ENCODE results near the gene PRDM15. TPM values are rescaled to one million over a fixed set of nuclear protein-coding genes. Genes with fewer than 3 reads are reported as not detected.

Gene PRDM15
- total RNA-seq, 1 donor from 2014 or later: 5.4 TPM

DNA sequence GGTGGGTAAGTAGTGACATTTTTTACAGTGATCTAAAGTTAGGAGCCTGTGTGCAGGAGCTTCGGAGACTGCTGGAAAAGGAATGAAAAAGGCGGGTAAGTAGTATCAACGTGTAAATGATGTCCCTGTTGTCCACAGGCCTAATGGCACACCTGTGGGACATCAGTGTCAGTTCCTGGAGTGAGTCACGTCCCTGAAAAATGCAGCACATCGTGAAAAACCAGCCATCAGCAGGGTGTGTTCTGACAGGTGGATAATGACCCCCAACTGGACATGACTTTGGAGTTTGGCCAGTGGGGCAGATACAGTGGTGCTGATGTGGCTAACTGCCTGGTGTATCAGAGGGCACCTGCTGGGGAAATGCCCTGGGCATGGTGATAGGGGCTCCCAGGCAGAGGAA lies 12.0 kb upstream of the PRDM15 start:
- TF ChIP-seq, protein P1, sequence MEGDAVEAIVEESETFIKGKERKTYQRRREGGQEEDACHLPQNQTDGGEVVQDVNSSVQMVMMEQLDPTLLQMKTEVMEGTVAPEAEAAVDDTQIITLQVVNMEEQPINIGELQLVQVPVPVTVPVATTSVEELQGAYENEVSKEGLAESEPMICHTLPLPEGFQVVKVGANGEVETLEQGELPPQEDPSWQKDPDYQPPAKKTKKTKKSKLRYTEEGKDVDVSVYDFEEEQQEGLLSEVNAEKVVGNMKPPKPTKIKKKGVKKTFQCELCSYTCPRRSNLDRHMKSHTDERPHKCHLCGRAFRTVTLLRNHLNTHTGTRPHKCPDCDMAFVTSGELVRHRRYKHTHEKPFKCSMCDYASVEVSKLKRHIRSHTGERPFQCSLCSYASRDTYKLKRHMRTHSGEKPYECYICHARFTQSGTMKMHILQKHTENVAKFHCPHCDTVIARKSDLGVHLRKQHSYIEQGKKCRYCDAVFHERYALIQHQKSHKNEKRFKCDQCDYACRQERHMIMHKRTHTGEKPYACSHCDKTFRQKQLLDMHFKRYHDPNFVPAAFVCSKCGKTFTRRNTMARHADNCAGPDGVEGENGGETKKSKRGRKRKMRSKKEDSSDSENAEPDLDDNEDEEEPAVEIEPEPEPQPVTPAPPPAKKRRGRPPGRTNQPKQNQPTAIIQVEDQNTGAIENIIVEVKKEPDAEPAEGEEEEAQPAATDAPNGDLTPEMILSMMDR (IDR thresholded peaks at IDR 0.05; ENCODE audit: insufficient read depth, low read length, poor library complexity, severe bottlenecking): no peak
- no peaks in the 10 kb centered on the region for H3K36me3 ChIP-seq (ENCODE audit: control insufficient read depth, insufficient read depth, low read length)
- no peaks in the 10 kb centered on the region for H3K27me3 ChIP-seq (ENCODE audit: control insufficient read depth, insufficient read depth, low read length)
- no peak for DNase-seq (ENCODE audit: low read depth)
- H3K4me3 ChIP-seq (ENCODE audit: low read depth, low read length): no peak overlapping the region

DNA sequence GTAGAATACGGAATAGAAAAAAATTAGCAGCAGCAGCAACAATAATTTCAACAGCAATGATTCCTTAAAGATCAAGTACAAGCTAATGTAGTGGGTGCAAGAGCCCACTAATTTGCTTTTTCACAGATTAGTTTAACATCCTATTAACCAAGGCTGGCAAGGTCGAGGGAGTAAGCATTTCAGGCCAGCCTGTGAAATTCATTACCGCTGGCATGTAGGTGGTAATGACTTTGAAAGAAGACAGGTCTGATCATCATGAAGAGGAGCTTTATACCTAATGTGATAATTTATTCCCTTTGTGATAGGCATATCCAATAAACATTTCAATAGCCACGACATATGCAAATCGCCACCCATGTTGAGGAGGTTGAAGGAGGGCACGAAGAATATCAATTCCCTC lies 11.2 kb upstream of the PRDM15 start:
- TF ChIP-seq, protein P1 (IDR thresholded peaks at IDR 0.05; ENCODE audit: insufficient read depth, low read length, poor library complexity, severe bottlenecking): no peak
- H3K4me3 ChIP-seq (ENCODE audit: low read depth, low read length): no peak overlapping the region
- H3K36me3 ChIP-seq (ENCODE audit: control insufficient read depth, insufficient read depth, low read length): no peaks in the 10 kb centered on the region
- DNase-seq (ENCODE audit: low read depth): no peak
- no peaks in the 10 kb centered on the region for H3K27me3 ChIP-seq (ENCODE audit: control insufficient read depth, insufficient read depth, low read length)

DNA sequence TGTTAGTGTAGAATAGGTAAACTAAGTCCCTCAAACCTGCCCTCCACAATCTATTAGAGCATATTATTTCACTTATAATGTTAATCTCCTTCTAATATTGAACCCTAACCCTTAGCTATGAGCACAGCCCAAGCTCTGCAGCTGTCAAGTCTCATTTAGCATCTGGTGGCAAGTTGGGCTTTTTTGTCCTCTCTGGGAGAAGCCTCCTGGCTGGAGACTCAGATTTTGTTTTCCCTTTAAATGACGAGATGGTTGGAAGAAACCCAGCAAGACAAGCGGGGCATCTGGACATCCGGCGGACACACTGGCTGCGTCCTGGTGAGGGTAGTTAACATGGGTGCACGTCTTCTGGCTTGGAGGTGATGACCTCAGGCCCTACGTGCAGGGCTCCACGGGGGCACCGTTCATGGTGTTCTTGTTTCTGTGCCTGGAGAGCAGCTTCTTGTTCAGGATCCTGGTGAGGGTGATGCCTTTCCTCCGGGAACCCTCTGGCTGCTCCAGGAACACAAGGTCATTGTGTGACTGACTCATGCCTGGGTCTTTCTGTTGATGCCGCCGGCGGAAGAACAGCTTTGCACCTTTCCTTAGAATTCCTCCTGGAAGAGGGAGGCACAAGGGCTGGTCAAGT lies 9.7 kb upstream of the PRDM15 start:
- TF ChIP-seq, protein P1 (IDR thresholded peaks at IDR 0.05; ENCODE audit: insufficient read depth, low read length, poor library complexity, severe bottlenecking): no peak
- Histone ChIP-seq H3K4me3 (ENCODE audit: low read depth, low read length) (no peak overlapping the region), H3K27me3 (ENCODE audit: control insufficient read depth, insufficient read depth, low read length) (no peaks in the 10 kb centered on the region), H3K36me3 (ENCODE audit: control insufficient read depth, insufficient read depth, low read length) (no peaks in the 10 kb centered on the region)
- DNase-seq (ENCODE audit: low read depth): no peak

DNA sequence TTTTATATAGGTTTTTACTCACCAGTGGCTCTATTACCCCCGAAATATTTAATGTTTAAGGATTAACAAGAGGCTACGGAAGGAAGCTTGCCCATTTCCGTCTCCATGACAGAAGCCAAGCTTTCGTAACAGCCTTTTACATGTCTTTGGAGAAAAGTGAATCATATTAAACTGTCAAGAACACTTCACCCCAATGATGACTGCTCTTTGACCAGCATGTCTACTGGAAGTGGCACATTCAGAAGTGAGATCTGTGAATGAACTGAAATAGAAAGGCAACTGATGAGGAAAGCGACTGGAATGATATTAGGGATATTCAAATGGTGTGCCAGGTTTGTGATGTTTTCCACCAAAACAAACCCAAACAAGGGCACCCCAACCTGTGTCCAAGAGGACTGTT lies 8.5 kb upstream of the PRDM15 start:
- Histone ChIP-seq H3K4me3 (ENCODE audit: low read depth, low read length) (no peak overlapping the region), H3K27me3 (ENCODE audit: control insufficient read depth, insufficient read depth, low read length) (no peaks in the 10 kb centered on the region), H3K36me3 (ENCODE audit: control insufficient read depth, insufficient read depth, low read length) (no peaks in the 10 kb centered on the region)
- DNase-seq (ENCODE audit: low read depth): no peak
- TF ChIP-seq, protein P1 (IDR thresholded peaks at IDR 0.05; ENCODE audit: insufficient read depth, low read length, poor library complexity, severe bottlenecking): no peak

DNA sequence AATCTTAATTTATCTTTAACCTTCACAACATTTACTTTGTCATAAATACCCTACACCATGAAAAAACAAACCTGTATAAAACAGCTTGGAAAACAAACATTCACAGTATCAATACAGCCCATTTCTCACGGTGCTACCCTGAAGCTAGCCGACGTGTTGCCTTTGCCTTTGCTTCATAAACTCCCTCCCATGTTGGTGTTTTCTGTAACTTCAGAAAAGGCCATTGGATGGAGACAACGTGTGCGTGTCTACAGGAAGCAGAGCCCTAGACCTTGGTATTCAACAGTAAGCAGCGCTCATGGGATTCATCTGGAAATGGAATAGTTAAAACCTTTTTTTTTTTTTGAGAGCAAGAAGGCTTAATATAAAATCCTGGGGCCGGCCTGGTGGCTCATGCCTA lies 7.2 kb upstream of the PRDM15 start:
- H3K27me3 ChIP-seq (ENCODE audit: control insufficient read depth, insufficient read depth, low read length): no peaks in the 10 kb centered on the region
- H3K36me3 ChIP-seq (ENCODE audit: control insufficient read depth, insufficient read depth, low read length): no peaks in the 10 kb centered on the region
- no peak overlapping the region for H3K4me3 ChIP-seq (ENCODE audit: low read depth, low read length)
- TF ChIP-seq, protein P1 (IDR thresholded peaks at IDR 0.05; ENCODE audit: insufficient read depth, low read length, poor library complexity, severe bottlenecking): no peak
- DNase-seq (ENCODE audit: low read depth): no peak

Measured in kidney epithelial cell (primary cell).